Activated T-helper 2 cell treated with anti-CD3 and anti-CD28 coated beads, Interferon-gamma antibody, Interleukin-2, Interleukin-4, amounts not matched to agents 10 μg/mL and 5 μg/mL and 100 μg/mL, durations not matched to agents 14 hours and 24 hours and 36 hours (primary cell): Measurements from ENCODE around the gene FGGY. TPM values are rescaled to one million over a fixed set of nuclear protein-coding genes. Genes with fewer than 3 reads are reported as not detected.

Experiments
- DNase-seq: peaks from one replicate; pipeline ENCODE4 v3.0.0; 2021; ENCODE audit warnings: low spot score
- H3K27ac Mint-ChIP-seq: one replicate; pipeline ENCODE4 v1.8.0; 2021; ENCODE audit warnings: mixed read lengths
- H3K27me3 Mint-ChIP-seq: one replicate; pipeline ENCODE4 v1.8.0; 2021; ENCODE audit warnings: low read depth, mixed read lengths
- H3K36me3 Mint-ChIP-seq: one replicate; pipeline ENCODE4 v1.8.0; 2021; ENCODE audit warnings: low read depth, mixed read lengths
- H3K4me1 Mint-ChIP-seq: one replicate; pipeline ENCODE4 v1.8.0; 2021; ENCODE audit warnings: low read depth, mixed read lengths
- H3K4me3 Mint-ChIP-seq: one replicate; pipeline ENCODE4 v1.8.0; 2021; ENCODE audit warnings: low read depth, mild to moderate bottlenecking, moderate library complexity, mixed read lengths
- H3K9me3 Mint-ChIP-seq: one replicate; pipeline ENCODE4 v1.8.0; 2021; ENCODE audit warnings: mixed read lengths
- intact Hi-C: fragments of 100-400 bp; cut with micrococcal nuclease; formaldehyde crosslinking; loops from one replicate; pipeline ENCODE4 v1.15.1; 2023
- total RNA-seq: library from RNA; stranded (reverse); gene quantifications from 2 replicates; pipeline ENCODE4 v1.2.3, GENCODE V29; 2022

Gene FGGY
- total RNA-seq, 1 donor from 2014 or later, result 10.5 TPM

DNA sequence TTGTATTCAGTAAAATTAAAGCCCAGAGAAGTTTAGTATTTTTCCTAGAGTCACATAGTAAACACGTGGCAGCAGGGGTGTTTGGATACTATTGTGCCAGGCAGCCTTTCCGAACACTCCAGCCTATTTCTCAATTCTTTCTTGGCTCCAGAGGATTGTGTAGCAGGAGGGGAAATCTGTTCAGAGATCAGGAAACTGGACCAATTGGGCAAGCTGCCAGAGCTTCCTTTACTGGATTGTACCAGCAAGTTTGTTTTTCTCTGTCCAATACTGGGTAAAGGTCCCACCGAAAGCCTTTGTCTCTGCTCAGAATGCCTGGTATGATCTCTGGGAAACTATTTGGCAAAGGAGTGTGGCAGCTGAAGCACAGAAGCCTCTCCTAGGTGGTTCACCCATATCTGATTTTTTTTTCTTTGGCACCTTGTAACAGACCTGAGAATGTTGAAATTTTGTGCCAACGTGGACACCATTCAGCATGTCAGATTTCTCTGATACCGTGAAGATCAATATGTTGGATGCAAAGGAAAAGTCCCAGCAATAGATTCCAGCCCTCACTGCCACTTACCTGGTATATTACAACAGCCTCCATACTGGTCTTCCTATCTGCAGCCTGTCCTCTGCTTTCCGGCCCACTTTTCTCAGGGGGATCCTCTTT, 126.2 kb downstream of the FGGY start:
- Mint-ChIP-seq H3K36me3 (no peaks in the 10 kb centered on the region), H3K9me3 (no peaks in the 10 kb centered on the region), H3K4me1 (no peaks in the 10 kb centered on the region), H3K4me3 (no peak overlapping the region), H3K27me3 (no peaks in the 10 kb centered on the region), H3K27ac (no peak overlapping the region)
- intact Hi-C loops, result no loop called here
- DNase-seq, result no peak

DNA sequence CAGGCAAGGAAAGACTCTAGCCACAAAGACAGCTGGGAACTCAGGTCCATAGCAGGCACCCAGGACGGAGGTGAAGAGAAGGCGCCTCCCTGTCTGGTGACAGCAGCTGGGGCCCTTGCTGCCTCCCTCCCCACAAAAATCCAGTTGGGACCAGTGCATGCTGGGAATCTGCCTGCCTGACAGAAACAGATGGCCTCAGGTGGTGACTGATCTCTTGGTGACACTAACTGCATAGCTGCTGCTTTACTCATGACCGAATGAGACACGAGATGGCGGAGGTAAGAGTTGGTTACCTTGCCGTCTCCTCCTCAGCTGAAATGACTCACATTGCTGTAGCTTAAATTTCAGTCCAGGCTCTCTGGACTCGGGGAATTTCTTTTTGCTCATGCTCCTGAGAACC, 130.3 kb downstream of the FGGY start:
- DNase-seq, result no peak
- no peaks in the 10 kb centered on the region for H3K27me3 Mint-ChIP-seq
- H3K36me3 Mint-ChIP-seq, result no peaks in the 10 kb centered on the region
- H3K9me3 Mint-ChIP-seq, result no peaks in the 10 kb centered on the region
- no peak overlapping the region for H3K4me3 Mint-ChIP-seq
- intact Hi-C loops, result no loop called here
- H3K27ac Mint-ChIP-seq, result no peak overlapping the region
- H3K4me1 Mint-ChIP-seq, result peaks cover 8% of the 10 kb centered on the region

DNA sequence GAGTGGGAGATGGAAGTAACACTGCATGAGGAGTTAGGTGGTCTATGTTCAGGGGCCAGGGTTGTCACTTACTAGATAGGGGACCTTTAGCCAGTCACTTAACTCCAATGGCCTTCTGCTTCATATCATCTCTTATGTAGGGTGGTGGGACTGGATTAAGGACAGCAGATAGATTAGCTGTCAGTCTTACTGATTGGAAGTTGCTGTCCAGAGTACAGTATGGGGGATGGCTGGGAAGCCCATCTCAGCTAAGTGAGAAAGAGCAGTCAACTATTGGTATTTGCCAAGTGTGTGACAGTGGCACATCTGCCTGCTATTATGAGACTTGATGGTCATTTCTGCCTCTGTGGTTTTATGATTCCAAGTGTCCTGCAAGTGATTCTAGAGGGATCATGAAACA, 130.9 kb downstream of the FGGY start:
- no peaks in the 10 kb centered on the region for H3K36me3 Mint-ChIP-seq
- H3K27ac Mint-ChIP-seq, result no peak overlapping the region
- H3K27me3 Mint-ChIP-seq, result no peaks in the 10 kb centered on the region
- no peak for DNase-seq
- intact Hi-C loops, result no loop called here
- no peak overlapping the region for H3K4me3 Mint-ChIP-seq
- peaks cover 13% of the 10 kb centered on the region for H3K4me1 Mint-ChIP-seq
- H3K9me3 Mint-ChIP-seq, result no peaks in the 10 kb centered on the region

DNA sequence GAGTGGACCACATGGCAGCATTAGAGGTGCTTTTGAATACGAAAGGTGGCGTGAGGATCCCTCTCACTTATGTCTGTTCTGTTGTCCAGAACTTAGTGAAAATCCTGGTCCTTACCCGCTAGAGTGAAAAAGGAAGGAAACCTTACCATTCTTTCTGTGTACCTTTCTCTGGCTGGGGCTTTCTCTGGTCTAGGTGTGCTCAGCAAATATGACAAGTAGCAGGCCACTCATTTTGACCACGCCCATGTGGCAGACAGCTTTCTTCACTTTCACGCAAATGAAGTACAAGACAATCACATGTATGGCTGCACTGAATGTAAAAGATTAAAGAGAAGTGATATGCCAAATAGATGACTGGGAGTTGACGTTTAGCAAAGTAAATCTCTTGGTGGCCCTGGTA, 131.9 kb downstream of the FGGY start:
- H3K4me1 Mint-ChIP-seq, result peaks cover 24% of the 10 kb centered on the region
- H3K27me3 Mint-ChIP-seq, result no peaks in the 10 kb centered on the region
- H3K36me3 Mint-ChIP-seq, result no peaks in the 10 kb centered on the region
- DNase-seq, result no peak
- intact Hi-C loops, result no loop called here
- no peak overlapping the region for H3K27ac Mint-ChIP-seq
- no peaks in the 10 kb centered on the region for H3K9me3 Mint-ChIP-seq
- no peak overlapping the region for H3K4me3 Mint-ChIP-seq

DNA sequence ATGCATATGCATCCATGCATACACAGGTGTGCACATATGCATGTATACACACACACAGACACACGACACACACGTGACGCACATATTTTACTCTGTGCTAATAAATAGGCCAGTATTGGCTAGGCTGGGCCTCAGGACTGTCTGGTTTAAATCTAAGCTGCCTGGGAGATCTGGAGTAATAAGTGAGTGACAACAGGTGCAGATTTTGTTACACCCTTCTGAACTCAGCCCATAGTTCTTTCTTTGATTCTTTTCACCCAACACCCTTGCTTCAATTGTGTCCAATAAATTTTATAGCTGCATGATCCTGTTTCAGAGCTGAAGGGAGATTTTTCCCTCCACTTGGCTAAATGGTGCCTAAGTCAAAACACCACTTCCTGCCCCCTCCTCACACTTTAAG, 132.8 kb downstream of the FGGY start:
- no peak overlapping the region for H3K27ac Mint-ChIP-seq

DNA sequence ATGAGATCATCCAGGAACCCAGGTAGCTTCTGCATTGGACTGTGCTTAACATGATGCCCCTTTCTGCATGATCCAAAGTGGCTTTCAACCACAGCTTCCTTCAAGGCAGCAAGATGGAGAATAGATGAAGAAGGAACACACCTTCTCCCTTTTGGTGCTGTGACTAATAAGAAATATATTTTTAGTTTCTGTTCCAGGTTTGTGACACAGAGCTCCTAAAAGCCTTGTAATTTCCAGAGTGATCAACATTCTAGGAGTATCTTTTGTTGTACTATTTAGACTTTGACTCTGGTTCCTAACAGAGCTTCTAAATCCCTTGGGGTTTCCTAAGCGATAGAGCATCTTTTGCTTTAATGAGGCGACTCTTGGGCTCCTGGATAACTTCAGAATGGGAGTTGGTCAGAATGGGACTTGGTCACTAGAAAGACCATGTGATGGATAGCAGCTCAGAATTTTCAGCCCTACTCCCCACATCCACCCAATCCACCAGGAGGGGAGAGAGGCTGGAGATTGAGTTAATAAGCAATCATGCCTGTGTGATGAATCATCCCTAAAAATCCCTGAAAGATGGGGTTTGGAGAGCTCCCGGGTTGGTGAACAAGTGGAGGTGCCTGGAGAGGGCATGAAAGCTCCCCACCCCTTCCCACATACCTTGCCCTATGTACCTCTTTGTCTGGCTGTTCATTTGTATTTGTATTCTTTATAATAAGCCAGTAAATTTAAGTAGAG, 134.8 kb downstream of the FGGY start:
- Mint-ChIP-seq H3K36me3 (peaks cover 3% of the 10 kb centered on the region), H3K27me3 (no peaks in the 10 kb centered on the region), H3K4me3 (no peak overlapping the region), H3K27ac (no peak overlapping the region), H3K9me3 (no peaks in the 10 kb centered on the region), H3K4me1 (peaks cover 38% of the 10 kb centered on the region)
- intact Hi-C loops, result loop anchor here (1.0 to 5.0 kb wide), 8 partner anchors 11 to 424 kb away; no protein-coding TSS in a partner anchor
- no peak for DNase-seq

More for the DNA sequence above, 132.8 kb downstream of the FGGY start:
- intact Hi-C loops, result loop anchor here (5.0 kb wide), 1 partner anchor 422 kb away; no protein-coding TSS in a partner anchor
- Mint-ChIP-seq H3K36me3 (peaks cover 3% of the 10 kb centered on the region), H3K9me3 (no peaks in the 10 kb centered on the region), H3K4me1 (peaks cover 28% of the 10 kb centered on the region), H3K27me3 (no peaks in the 10 kb centered on the region), H3K4me3 (no peak overlapping the region)
- no peak for DNase-seq

DNA sequence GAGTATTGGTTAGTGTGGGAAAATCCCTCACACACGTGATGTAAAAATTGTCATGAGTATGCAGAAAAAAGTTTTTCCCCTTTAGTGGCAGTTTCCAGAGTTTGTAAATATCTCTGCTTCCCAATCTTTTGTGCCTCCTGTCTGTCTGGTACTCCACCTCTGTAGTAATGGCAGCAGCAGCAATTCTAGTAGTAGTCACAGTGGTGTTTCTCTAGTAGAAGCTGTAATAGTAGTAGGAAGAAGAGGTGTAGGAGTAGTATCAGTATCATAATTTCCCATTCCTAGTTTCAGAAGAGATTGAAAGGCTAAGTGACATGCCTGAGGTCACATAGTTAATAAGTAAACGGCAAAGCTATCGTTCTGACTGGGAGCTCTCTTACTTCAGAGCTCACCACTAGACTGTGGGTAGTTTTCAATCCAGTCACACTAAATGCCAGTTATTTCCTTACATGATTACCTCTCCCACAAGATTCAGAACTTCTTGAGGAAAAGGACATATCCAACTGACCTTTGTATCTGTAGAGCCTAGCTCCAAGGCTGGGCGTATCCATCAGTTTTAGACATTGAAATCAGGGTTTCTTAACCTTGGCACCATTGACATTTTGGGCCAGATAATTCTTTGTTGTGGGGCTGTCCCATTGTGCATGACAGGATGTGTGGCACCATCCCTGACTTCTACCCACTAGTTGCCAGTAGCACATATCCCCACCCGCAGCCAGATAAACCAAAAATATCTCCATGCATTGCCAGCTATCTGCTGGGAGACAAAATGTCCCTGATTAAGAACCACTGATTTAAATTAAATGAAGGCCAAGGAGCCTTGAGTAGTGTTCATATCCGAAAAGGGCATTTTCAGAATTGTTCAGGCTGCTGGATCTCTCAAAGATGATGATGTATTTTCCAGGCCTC, 135.9 kb downstream of the FGGY start:
- Mint-ChIP-seq H3K27ac (peak overlapping the region; percentile 83), H3K4me3 (no peak overlapping the region), H3K27me3 (no peaks in the 10 kb centered on the region), H3K4me1 (peaks cover 47% of the 10 kb centered on the region), H3K9me3 (no peaks in the 10 kb centered on the region), H3K36me3 (peaks cover 3% of the 10 kb centered on the region)
- intact Hi-C loops, result loop anchor here (1.0 to 5.0 kb wide), 8 partner anchors 10 to 425 kb away; no protein-coding TSS in a partner anchor
- no peak for DNase-seq

DNA sequence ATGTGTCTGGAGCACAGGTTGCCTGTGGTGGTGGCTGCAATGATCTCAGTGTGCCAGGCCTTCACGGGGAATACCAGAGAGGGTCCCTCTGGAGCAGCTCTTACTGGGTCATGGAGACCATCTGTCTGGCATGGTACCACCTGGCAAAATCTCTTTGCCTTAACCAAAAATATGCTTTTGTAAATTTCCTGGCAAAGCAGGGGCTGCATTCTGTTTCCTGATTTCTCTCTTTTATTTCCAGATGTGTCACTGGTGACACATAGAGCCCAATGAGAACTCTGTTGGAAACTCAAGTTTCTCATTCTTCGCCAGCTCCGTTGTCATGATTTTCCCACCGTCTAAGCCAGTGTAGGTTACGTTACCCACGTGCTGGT, 136.5 kb downstream of the FGGY start:
- Mint-ChIP-seq H3K4me3 (no peak overlapping the region), H3K36me3 (peaks cover 3% of the 10 kb centered on the region), H3K9me3 (no peaks in the 10 kb centered on the region), H3K4me1 (peaks cover 51% of the 10 kb centered on the region), H3K27ac (peak overlapping the region; percentile 83), H3K27me3 (no peaks in the 10 kb centered on the region)
- intact Hi-C loops, result loop anchor here (5.0 kb wide), 1 partner anchor 426 kb away; no protein-coding TSS in a partner anchor
- DNase-seq, result no peak

DNA sequence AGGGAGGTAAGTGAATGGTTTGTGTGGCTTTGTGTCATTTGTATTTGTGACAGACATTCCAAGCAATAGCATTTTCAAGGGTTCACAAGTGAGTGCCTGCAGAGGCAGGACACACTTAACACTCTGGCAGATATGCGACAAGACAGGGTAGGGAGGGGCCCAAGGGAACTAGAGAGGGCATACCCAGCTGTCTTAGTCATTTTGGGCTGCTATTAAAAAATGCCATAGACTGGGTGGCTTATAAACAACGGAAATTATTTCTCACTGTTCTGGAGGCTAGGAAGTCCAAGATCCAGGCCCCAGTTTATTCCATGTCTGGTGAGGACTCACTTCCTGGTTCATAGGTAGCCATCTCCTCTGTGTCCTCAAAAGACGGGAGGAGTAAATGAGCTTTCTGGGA, 137.4 kb downstream of the FGGY start:
- DNase-seq, result no peak
- Mint-ChIP-seq H3K9me3 (no peaks in the 10 kb centered on the region), H3K27ac (peak overlapping the region; percentile 58), H3K27me3 (no peaks in the 10 kb centered on the region), H3K36me3 (peaks cover 3% of the 10 kb centered on the region), H3K4me1 (peaks cover 51% of the 10 kb centered on the region), H3K4me3 (no peak overlapping the region)
- intact Hi-C loops, result loop anchor here (5.0 kb wide), 1 partner anchor 427 kb away; no protein-coding TSS in a partner anchor

DNA sequence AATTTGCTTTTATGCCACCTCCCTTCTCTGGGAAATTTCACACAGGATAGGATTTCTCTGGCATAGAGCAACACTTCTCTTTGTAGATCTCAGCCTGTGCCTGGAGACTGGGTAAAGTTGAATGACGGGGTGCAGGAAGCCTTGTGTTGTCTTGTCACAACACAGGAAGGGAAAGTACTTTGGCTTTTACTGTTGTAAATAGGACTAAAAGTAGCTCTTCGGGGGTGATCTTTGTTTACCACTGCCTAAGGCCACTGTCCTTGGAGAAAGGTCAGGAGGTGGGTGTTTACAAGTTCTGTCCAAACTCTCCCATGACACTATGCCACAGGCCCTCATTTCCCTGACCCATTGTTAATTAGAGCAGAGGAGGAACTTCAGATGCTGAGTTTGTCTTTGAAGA, 139.7 kb downstream of the FGGY start:
- H3K36me3 Mint-ChIP-seq, result peaks cover 6% of the 10 kb centered on the region
- DNase-seq, result no peak
- intact Hi-C loops, result no loop called here
- no peak overlapping the region for H3K27ac Mint-ChIP-seq
- peaks cover 46% of the 10 kb centered on the region for H3K4me1 Mint-ChIP-seq
- no peaks in the 10 kb centered on the region for H3K9me3 Mint-ChIP-seq
- no peaks in the 10 kb centered on the region for H3K27me3 Mint-ChIP-seq
- H3K4me3 Mint-ChIP-seq, result no peak overlapping the region

DNA sequence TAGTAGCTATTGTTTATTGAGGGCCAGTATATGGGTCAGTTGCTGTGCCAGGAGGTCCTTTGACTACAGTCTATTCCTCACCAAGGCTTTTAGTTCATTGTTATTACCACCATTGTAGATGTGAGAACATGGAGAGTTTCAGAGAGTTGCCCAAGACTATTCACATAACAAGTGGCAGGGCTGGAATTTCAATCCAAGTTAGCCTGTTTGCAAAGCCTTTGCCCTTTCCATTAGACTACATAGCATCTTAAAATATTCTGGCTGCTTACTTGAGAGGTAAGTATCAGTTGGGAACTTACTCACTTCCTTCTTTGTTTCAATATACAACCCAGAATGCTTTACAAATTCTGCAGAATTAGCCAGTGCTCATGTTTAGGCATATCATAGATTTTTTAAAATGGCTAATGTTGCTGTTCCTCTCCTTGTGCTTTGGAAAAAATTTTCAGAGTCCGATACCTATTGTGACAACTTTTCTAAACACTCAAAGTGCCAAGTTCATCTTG, 141.2 kb downstream of the FGGY start:
- peaks cover 9% of the 10 kb centered on the region for H3K36me3 Mint-ChIP-seq
- DNase-seq, result no peak
- intact Hi-C loops, result no loop called here
- H3K9me3 Mint-ChIP-seq, result peaks cover 6% of the 10 kb centered on the region
- H3K27ac Mint-ChIP-seq, result peak overlapping the region; percentile 19
- H3K4me3 Mint-ChIP-seq, result no peak overlapping the region
- no peaks in the 10 kb centered on the region for H3K27me3 Mint-ChIP-seq
- H3K4me1 Mint-ChIP-seq, result peaks cover 44% of the 10 kb centered on the region

DNA sequence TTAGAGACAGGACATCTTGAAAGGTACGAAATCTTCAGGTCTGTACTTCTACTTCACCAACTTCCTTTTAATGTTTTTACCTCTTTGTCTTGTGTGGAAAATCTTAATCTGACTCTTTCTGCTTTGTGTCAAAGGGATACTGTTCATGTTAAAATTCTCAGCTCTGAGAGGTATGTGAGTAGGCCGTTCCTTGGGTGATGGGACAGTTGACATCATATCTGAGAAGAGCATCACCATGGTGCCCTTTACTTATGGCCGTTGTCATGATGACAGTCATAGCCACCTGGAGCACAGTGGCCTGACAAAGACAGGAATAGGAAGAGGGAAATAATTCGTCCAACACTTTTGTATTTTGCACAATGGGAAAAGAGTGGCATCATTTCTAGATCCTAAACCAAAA, 145.6 kb downstream of the FGGY start:
- DNase-seq, result no peak
- H3K36me3 Mint-ChIP-seq, result peaks cover 7% of the 10 kb centered on the region

More for the DNA sequence above, 145.6 kb downstream of the FGGY start:
- Mint-ChIP-seq H3K27ac (peak overlapping the region; percentile 61), H3K4me1 (peaks cover 30% of the 10 kb centered on the region), H3K27me3 (no peaks in the 10 kb centered on the region), H3K9me3 (peaks cover 6% of the 10 kb centered on the region), H3K4me3 (no peak overlapping the region)
- intact Hi-C loops, result loop anchor here (1.0 kb wide), 1 partner anchor 10 kb away; no protein-coding TSS in a partner anchor
